Aorta (tissue), 5 donors: ENCODE results near the gene PCDHGC3. TPM values are rescaled to one million over a fixed set of nuclear protein-coding genes. Genes with fewer than 3 reads are reported as not detected.

ENCODE experiments used
- ATAC-seq: fragments of 200-7000 bp; cut with Tn5 transposase; one replicate; pipeline ENCODE4 v1.9.1; 2022; ENCODE audit warnings: moderate library complexity; ENCODE audit not compliant: low FRiP score
- DNase-seq, 2 donors: peaks; one replicate each; pipeline ENCODE4 v3.0.0-alpha.2; 2020
- H3K27ac ChIP-seq, 2 donors: one replicate each; pipeline ENCODE4 v1.5.1; 2013; ENCODE audit warnings: low read length in 2 of 2, mild to moderate bottlenecking in 2 of 2, moderate library complexity in 2 of 2, control low read depth in 1 of 2, inconsistent platforms in 1 of 2, low read depth in 1 of 2
- H3K27me3 ChIP-seq, 2 donors: one replicate each; pipeline ENCODE4 v1.6.1; 2013; ENCODE audit warnings: control low read depth in 1 of 2, low read length in 1 of 2, mild to moderate bottlenecking in 1 of 2, moderate library complexity in 1 of 2; ENCODE audit not compliant: insufficient read depth in 2 of 2, control insufficient read depth in 1 of 2
- H3K36me3 ChIP-seq, 2 donors: one replicate each; pipeline ENCODE4 v1.6.1; 2013; ENCODE audit warnings: control low read depth in 1 of 2, low read length in 1 of 2, mild to moderate bottlenecking in 1 of 2; ENCODE audit not compliant: insufficient read depth in 2 of 2, control insufficient read depth in 1 of 2
- H3K4me1 ChIP-seq, 2 donors: one replicate each; pipeline ENCODE4 v1.6.1; 2013; ENCODE audit warnings: low read length in 2 of 2, control low read depth in 1 of 2, mild to moderate bottlenecking in 1 of 2, moderate library complexity in 1 of 2; ENCODE audit not compliant: insufficient read depth in 2 of 2, control insufficient read depth in 1 of 2
- H3K4me3 ChIP-seq, 2 donors: one replicate each; pipeline ENCODE4 v1.5.1; 2013; ENCODE audit warnings: low read length in 2 of 2, control low read depth in 1 of 2, mild to moderate bottlenecking in 1 of 2
- H3K9me3 ChIP-seq: one replicate; pipeline ENCODE4 v1.6.1; 2013; ENCODE audit warnings: mild to moderate bottlenecking, low read length; ENCODE audit not compliant: control insufficient read depth
- WGBS, 2 donors: extraction: QIAGEN DNeasy Blood & Tissue Kit; methylation state at CpG; one replicate each; pipeline ENCODE4 v1.1.7; 2013; 5-methylcytosine and 5-hydroxymethylcytosine counted together
- intact Hi-C, 2 donors: fragments of 100-400 bp; cut with DNase I; formaldehyde crosslinking; loops; one replicate each; pipeline versions ENCODE4 v1.14.2 to v1.15.0; 2022
- polyA plus RNA-seq, 2 donors: library from polyadenylated mRNA; stranded (reverse); fragments of 200-250 nt; gene quantifications; one replicate each; pipeline ENCODE4 v1.2.3, GENCODE V29; 2013
- total RNA-seq, 2 donors: library from RNA; stranded (reverse); fragmentation: NEBNext Ultra II Directional; extraction: Animal tissue kit (Norgen Biotek cat#: 25700); gene quantifications; one replicate each; pipeline ENCODE4 v1.2.1, GENCODE V29; 2021
- donor health status: healthy with polysubstance abuse.
- donor health status: Bipolar disorder and iron deficiency.
- donor health status: DM: no; HTN: no; CAD: no.
- donor health status: DM: no; HTN: no; CAD: no.
- donor health status: DM: yes; HTN: yes; CAD: no.

PCDHGC3 gene
- total and polyA plus RNA-seq, 4 donors, result 23.9 to 116 (median 83.2) TPM

GRCh38 chr5:141439411-141440141 lies 36.2 kb upstream of the PCDHGC3 start:
- no peaks in the 10 kb centered on the region for H3K36me3 ChIP-seq
- peaks cover 18% of the 10 kb centered on the region for H3K9me3 ChIP-seq
- no peak overlapping the region for H3K27ac ChIP-seq
- 64 to 65% methylated on average over 10 of the region's 10 CpGs for WGBS, 2 donors
- no peak for ATAC-seq
- no peaks in the 10 kb centered on the region for H3K4me1 ChIP-seq
- peak overlapping the region in 1 of 2 donors; percentile 26 for H3K4me3 ChIP-seq
- no peaks in the 10 kb centered on the region for H3K27me3 ChIP-seq
- DNase-seq, result no peak
- intact Hi-C loops, result no loop called here

DNA sequence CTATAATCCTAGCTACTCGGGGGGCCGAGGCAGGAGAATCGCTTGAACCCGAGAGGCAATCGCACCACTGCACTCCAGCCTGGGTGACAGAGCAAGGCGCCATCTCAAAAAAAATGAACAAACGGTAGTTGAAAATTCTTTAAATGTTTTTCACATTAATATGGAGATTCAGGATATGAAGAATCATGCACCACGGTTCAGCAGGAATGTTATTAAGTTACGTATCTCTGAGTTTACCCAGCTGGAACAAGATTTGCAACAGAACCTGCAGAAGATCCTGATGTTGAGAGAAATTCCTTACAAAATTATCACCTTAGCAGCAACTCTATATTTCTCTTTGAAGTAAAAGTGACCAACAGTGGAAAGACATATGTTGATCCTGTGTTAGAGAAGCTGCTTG lies 35.4 kb upstream of the PCDHGC3 start:
- intact Hi-C loops, result no loop called here
- H3K36me3 ChIP-seq, result no peaks in the 10 kb centered on the region
- no peak overlapping the region for H3K27ac ChIP-seq
- ATAC-seq (no peak), DNase-seq (no peak)
- WGBS, 2 donors, result 95 to 96% methylated on average over 9 of the region's 9 CpGs
- H3K27me3 ChIP-seq, result no peaks in the 10 kb centered on the region
- peaks cover 18% of the 10 kb centered on the region for H3K9me3 ChIP-seq
- no peaks in the 10 kb centered on the region for H3K4me1 ChIP-seq
- H3K4me3 ChIP-seq, result no peak overlapping the region

DNA sequence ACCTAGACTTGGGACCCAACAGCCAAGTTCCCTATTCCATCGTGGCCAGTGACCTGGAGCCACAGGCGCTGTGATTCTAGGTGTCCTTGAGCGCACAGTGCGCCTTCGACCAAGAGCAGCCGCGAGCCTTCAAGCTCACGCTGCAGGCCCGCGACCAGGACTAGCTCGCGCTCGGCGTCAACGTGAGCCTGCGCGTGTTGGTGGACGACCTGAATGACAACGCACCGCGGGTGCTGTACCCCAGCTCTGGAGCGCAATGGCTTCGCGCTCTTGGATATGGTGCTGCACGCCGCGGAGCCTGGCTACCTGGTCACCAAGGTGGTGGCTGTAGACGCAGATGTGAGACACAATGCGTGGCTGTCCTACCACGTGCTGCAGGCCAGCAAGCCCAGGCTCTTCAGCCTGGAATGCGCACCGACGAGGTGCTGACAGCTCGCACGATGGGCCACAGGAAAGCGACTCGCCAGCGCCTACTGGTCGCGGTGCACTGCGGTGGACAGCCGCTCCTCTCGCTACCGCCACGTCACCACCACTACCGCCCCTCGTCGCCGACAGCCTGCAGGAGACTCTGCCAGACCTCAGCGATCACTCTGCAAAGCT lies 34.1 kb upstream of the PCDHGC3 start:
- H3K27ac ChIP-seq, result no peak overlapping the region
- DNase-seq (no peak), ATAC-seq (no peak)
- no peaks in the 10 kb centered on the region for H3K4me1 ChIP-seq
- H3K4me3 ChIP-seq, result no peak overlapping the region
- no peaks in the 10 kb centered on the region for H3K36me3 ChIP-seq
- H3K9me3 ChIP-seq, result peaks cover 18% of the 10 kb centered on the region
- intact Hi-C loops, result no loop called here
- 41 to 46% methylated on average over 50 of the region's 50 CpGs for WGBS, 2 donors
- H3K27me3 ChIP-seq, result no peaks in the 10 kb centered on the region

DNA sequence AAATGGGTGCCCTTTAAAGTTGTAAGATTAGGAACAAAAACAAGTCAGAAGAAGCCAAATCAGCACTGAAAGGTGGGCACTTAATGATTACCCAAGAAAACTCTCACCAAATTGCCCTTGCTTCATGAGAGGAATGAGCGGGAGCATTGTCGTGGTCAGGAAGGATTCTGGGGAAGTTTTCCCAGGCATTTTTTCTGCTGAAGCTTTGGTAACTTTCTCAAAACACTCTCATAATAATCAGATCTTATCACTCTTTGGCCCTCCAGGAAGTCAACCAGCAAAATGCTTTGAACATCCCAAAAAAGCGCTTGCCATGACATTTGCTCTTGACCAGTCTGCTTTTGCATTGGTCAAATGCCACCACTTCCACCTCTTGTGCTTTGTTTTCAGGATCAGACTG lies 10.4 kb upstream of the PCDHGC3 start:
- Histone ChIP-seq H3K4me1 (no peaks in the 10 kb centered on the region), H3K27ac (no peak overlapping the region), H3K27me3 (no peaks in the 10 kb centered on the region), H3K4me3 (no peak overlapping the region), H3K36me3 (no peaks in the 10 kb centered on the region), H3K9me3 (no peaks in the 10 kb centered on the region)
- WGBS, 2 donors, result 97 to 98% methylated on average over 3 of the region's 3 CpGs
- DNase-seq, result no peak
- ATAC-seq, result no peak
- intact Hi-C loops, result no loop called here

DNA sequence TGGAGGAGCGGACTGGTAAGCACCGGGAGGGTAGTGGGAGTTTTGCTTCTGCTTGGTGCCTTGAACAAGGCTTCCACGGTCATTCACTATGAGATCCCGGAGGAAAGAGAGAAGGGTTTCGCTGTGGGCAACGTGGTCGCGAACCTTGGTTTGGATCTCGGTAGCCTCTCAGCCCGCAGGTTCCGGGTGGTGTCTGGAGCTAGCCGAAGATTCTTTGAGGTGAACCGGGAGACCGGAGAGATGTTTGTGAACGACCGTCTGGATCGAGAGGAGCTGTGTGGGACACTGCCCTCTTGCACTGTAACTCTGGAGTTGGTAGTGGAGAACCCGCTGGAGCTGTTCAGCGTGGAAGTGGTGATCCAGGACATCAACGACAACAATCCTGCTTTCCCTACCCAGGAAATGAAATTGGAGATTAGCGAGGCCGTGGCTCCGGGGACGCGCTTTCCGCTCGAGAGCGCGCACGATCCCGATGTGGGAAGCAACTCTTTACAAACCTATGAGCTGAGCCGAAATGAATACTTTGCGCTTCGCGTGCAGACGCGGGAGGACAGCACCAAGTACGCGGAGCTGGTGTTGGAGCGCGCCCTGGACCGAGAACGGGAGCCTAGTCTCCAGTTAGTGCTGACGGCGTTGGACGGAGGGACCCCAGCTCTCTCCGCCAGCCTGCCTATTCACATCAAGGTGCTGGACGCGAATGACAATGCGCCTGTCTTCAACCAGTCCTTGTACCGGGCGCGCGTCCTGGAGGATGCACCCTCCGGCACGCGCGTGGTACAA lies 556 bp downstream of the PCDHGC3 start:
- Histone ChIP-seq H3K4me1 (peaks cover 0 to 12% of the 10 kb centered on the region in 2 donors), H3K27me3 (no peaks in the 10 kb centered on the region), H3K27ac (peak overlapping the region in 1 of 2 donors; percentile 28), H3K4me3 (peak overlapping the region; percentile 6 to 47), H3K9me3 (no peaks in the 10 kb centered on the region), H3K36me3 (no peaks in the 10 kb centered on the region)
- DNase-seq (peak; percentile 78 to 88), ATAC-seq (peak; percentile 76)
- intact Hi-C loops, result loop anchor here (2.0 to 5.0 kb wide), 3 partner anchors 36 to 84 kb away; no protein-coding TSS in a partner anchor
- WGBS, 2 donors, result 0 to 1% methylated on average over 58 of the region's 58 CpGs

DNA sequence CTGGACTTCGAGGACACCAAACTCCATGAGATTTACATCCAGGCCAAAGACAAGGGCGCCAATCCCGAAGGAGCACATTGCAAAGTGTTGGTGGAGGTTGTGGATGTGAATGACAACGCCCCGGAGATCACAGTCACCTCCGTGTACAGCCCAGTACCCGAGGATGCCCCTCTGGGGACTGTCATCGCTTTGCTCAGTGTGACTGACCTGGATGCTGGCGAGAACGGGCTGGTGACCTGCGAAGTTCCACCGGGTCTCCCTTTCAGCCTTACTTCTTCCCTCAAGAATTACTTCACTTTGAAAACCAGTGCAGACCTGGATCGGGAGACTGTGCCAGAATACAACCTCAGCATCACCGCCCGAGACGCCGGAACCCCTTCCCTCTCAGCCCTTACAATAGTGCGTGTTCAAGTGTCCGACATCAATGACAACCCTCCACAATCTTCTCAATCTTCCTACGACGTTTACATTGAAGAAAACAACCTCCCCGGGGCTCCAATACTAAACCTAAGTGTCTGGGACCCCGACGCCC lies 1.3 kb downstream of the PCDHGC3 start:
- Histone ChIP-seq H3K27ac (no peak overlapping the region), H3K4me3 (peak overlapping the region; percentile 6 to 47), H3K27me3 (no peaks in the 10 kb centered on the region), H3K36me3 (no peaks in the 10 kb centered on the region), H3K9me3 (no peaks in the 10 kb centered on the region), H3K4me1 (peaks cover 0 to 12% of the 10 kb centered on the region in 2 donors)
- 22 to 30% methylated on average over 24 of the region's 24 CpGs for WGBS, 2 donors
- DNase-seq (no peak), ATAC-seq (no peak)
- intact Hi-C loops, result loop anchor here (2.0 to 5.0 kb wide), 3 partner anchors 35 to 84 kb away; no protein-coding TSS in a partner anchor

GRCh38 chr5:141477815-141478214 lies 2.0 kb downstream of the PCDHGC3 start:
- intact Hi-C loops, result loop anchor here (2.0 to 5.0 kb wide), 3 partner anchors 34 to 83 kb away; no protein-coding TSS in a partner anchor
- 60 to 64% methylated on average over 13 of the region's 13 CpGs for WGBS, 2 donors

DNA sequence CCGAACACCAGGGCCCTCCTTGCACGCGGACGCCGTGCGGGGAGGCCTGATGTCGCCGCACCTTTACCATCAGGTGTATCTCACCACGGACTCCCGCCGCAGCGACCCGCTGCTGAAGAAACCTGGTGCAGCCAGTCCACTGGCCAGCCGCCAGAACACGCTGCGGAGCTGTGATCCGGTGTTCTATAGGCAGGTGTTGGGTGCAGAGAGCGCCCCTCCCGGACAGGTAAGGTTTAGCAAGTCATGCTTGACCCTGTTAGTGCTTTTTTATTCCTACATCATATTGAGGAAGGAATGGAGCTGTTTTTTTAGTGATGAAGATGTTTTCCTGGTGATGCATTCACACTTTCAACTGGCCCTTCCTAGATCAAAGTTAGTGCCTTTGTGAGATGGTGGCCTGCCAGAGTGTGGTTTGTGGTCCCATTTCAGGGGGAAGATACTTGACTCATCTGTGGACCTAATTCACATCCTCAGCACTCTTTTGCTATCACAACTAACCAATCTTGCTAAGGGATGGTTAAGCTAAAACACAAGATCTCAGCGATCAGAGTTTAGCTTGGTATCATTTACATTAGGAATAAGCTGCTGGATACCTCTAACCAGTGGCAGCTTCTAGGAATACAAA lies 2.7 kb downstream of the PCDHGC3 start:
- H3K4me1 ChIP-seq, result peaks cover 0 to 12% of the 10 kb centered on the region in 2 donors
- H3K4me3 ChIP-seq, result peak overlapping the region in 1 of 2 donors; percentile 47
- DNase-seq, result no peak
- H3K36me3 ChIP-seq, result no peaks in the 10 kb centered on the region
- H3K27me3 ChIP-seq, result no peaks in the 10 kb centered on the region
- H3K9me3 ChIP-seq, result no peaks in the 10 kb centered on the region
- no peak for ATAC-seq
- 44 to 46% methylated on average over 20 of the region's 20 CpGs for WGBS, 2 donors
- intact Hi-C loops, result loop anchor here in 1 of 2 donors (5.0 kb wide), 1 partner anchor 34 kb away; no protein-coding TSS in a partner anchor
- no peak overlapping the region for H3K27ac ChIP-seq

More at GRCh38 chr5:141477815-141478214, 2.0 kb downstream of the PCDHGC3 start:
- Histone ChIP-seq H3K27ac (no peak overlapping the region), H3K4me3 (peak overlapping the region in 1 of 2 donors; percentile 47), H3K27me3 (no peaks in the 10 kb centered on the region), H3K4me1 (peaks cover 0 to 12% of the 10 kb centered on the region in 2 donors), H3K36me3 (no peaks in the 10 kb centered on the region), H3K9me3 (no peaks in the 10 kb centered on the region)
- ATAC-seq (no peak), DNase-seq (no peak)
